ENCODE measurements around the gene ZBTB40.

Gene ZBTB40

GRCh38 chr1:22471610-22472009 is 20.0 kb downstream of the ZBTB40 start:
- no peak for DNase-seq (ENCODE audit: low read depth)

GRCh38 chr1:22472596-22472995 is 20.9 kb downstream of the ZBTB40 start:
- DNase-seq (ENCODE audit: low read depth), result no peak

DNA sequence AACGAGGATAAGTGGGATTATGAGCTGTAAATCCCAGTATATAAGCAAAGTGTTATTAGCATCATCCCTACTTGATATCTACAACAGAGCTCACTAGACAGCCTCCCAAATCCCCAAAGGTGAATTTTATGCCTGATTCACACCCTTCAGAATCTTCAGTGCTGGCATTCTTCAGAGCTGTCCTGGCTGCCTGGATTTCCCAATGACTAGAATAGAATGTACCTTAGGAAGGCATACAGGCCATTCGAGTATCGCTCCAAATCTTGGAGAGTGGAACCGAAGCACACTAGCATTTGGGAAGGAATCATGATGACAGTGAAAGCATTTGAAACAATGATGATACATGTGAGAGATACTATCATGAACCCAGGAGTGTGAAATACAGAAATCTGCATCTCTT is 22.3 kb downstream of the ZBTB40 start:
- DNase-seq (ENCODE audit: low read depth), result no peak

GRCh38 chr1:22476566-22476965 is 24.9 kb downstream of the ZBTB40 start:
- no peak for DNase-seq (ENCODE audit: low read depth)

GRCh38 chr1:22483121-22483520 is 31.5 kb downstream of the ZBTB40 start:
- DNase-seq (ENCODE audit: low read depth), result no peak

- DNase-seq (ENCODE audit: low read depth), result no peak
Measured at GRCh38 chr1:22484706-22485345, 33.2 kb downstream of the ZBTB40 start.

DNA sequence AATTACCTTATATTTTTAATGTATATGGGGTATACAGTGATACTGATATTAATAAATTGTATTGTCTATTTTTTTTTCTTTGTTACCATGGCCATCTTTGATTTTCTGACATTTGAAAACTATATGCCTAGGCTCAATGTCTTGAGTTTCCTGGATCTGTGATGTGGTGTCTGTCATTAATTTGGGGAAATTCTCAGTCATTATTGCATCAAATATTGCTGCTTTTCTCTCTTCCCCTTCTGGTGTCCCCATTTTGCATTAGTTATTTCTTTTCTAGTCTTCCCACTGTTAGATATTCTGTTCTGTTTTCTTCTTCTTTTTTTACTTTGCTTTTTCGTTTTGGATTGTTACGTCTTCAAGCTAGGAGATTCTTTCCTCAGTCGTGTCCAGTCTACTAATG is 33.8 kb downstream of the ZBTB40 start:
- no peak for DNase-seq (ENCODE audit: low read depth)

- DNase-seq (ENCODE audit: low read depth), result no peak
Measured at GRCh38 chr1:22487781-22488180, 36.1 kb downstream of the ZBTB40 start.

GRCh38 chr1:22488319-22488718 is 36.7 kb downstream of the ZBTB40 start:
- no peak for DNase-seq (ENCODE audit: low read depth)

- DNase-seq (ENCODE audit: low read depth), result no peak
Measured at GRCh38 chr1:22489278-22489677, 37.6 kb downstream of the ZBTB40 start.

GRCh38 chr1:22489823-22490222 is 38.2 kb downstream of the ZBTB40 start:
- no peak for DNase-seq (ENCODE audit: low read depth)

DNA sequence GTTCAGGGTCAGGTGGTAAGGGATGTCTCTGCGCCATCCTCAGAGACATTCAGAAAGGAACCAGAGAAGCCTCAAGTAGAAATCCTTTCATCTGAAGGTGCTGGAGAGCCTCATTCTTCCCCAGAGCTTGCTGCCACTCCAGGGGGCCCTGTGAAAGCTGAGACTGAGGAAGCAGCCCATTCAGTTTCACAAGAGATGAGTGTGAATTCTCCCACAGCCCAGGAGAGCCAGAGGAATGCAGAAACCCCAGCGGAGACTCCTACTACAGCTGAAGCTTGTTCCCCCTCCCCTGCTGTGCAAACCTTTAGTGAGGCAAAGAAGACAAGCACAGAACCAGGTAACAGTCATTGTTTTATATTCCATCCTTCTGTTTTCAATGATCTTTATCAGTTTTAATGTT is 38.7 kb downstream of the ZBTB40 start:
- no peak for DNase-seq (ENCODE audit: low read depth)

GRCh38 chr1:22491995-22492715 is 40.5 kb downstream of the ZBTB40 start:
- DNase-seq (ENCODE audit: low read depth), result no peak

DNA sequence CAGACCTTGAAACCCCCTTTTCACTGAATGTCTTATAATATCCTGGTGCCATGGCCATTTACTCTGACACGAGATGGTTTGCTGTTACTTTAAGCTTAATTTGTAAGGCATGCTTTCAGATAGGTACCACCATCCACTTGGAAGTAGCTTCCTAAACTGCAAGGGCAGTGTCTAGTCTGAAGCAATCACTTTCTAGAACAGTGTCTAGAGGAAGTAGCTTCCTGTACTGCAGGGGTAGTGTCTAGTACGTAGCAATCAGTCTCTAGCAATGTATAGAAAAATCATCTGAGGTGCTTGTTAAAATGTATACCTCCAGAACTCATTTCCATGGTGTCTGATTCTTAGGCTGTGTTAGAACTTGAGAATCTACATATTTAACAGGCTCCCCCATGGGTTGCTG is 42.5 kb downstream of the ZBTB40 start:
- no peak for DNase-seq (ENCODE audit: low read depth)

DNA sequence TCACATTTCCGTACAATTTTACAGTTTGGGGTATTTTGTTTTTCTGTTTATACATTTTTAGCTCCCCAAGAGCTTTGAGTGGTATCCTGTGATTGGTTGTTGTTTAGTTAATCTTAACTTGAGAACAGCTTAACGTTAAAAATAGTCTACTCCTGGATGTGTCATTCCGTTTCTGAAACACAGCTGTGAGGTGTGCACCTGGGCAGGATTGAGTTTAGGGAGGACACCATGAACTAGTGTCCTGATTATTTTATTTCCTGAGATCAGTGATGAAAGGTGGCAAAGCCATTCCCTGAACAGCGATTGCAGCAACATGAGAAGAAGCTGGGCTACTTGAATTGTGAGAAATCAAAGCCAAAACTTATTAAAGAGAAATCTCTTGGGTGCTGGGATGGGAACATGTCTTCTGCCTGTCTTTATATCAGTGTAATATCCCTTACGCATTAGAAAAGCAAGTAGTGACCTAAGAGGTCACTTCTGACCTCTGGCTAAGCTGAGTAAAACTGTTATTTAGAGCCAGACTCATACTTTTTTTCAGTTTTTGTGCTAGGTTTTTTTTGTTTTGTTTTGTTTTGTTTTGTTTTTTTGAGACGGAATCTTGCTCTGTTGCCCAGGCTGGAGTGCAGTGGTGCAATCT is 43.4 kb downstream of the ZBTB40 start:
- DNase-seq (ENCODE audit: low read depth), result no peak

- DNase-seq (ENCODE audit: low read depth), result no peak
Measured at GRCh38 chr1:22496536-22497160, 45.0 kb downstream of the ZBTB40 start.

- no peak for DNase-seq (ENCODE audit: low read depth)
Measured at GRCh38 chr1:22498463-22498862, 46.8 kb downstream of the ZBTB40 start.

DNA sequence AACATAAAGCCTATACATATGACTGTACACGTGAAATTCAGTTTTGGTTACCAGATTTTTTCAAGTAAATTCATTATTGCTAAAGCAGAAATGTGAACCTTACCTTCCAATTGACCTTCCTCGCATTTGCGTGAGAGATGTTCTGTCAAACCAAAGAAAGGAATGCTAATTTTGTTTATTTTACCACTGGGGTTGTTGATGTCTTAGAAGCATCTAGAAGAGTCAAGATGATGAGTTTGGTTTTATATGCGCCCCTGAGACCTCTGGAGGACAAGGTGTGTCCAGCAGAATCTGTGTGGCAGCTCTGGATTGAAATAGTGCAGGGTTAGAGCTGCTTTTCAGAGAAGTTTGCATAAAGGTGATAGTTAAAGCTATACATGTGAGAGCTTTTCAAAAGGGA is 48.4 kb downstream of the ZBTB40 start:
- DNase-seq (ENCODE audit: low read depth), result no peak

DNA sequence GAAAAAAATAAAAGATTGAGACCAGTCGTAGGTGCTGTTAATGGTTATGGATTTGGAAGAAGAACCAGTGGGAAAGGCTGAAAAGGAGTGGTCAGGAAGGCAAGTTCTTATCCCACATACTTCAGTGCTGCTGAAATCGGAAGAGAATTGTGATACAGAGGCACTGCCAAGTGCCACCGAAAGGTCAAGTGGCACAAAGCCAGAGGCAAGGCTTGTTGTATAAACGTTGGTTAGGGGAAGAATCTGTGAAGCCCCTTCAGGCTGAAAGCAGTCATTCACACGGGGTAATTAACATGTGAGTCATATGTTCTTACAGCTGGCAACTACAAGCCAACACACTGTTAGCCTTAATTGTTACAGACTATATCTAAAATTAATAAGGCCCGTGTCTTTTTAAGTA is 48.8 kb downstream of the ZBTB40 start:
- DNase-seq (ENCODE audit: low read depth), result no peak

GRCh38 chr1:22502202-22502601 is 50.6 kb downstream of the ZBTB40 start:
- DNase-seq (ENCODE audit: low read depth), result no peak

DNA sequence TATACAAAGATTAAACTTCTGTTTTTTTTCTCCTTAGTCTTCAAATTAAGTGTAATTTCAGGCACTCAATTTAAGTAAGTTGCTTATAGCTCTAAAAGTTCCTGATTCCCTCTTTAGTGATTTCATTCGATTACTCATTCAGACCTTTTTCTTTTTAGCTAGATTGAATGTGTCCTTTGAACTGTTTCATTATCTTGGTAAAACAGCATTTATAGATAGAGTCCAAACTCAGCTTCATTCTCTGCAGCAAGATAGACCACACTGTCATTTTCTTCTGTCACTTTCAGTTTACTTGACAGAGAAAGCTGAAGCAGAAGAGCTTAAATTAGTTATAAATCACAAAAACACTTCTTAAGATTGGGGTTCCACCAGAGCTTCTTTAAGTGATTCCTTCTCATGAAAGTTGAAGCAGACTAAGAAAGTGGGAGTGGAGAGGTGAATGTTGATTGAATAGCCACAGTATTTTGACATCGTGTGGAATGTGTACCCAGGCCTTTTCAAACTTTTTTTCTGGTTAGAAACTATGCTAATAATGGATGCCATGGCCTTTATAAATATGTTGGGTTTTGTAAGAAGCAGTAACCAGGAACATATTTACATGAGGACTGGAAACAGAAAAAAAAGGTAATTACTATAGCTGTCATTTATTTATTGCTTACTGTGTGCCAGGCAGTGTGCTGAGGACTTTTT is 52.2 kb downstream of the ZBTB40 start:
- no peak for DNase-seq (ENCODE audit: low read depth)

GRCh38 chr1:22506130-22506692 is 54.6 kb downstream of the ZBTB40 start:
- DNase-seq (ENCODE audit: low read depth), result no peak

Measured in activated T-helper 1 cell treated with Interleukin-2 at 50 U/mL for 16 hours (primary cell).